Skeletal muscle satellite cell (primary cell): ENCODE data around the gene CPOX.
A peak's percentile ranks its signal among the peaks of the same experiment; 100 is the strongest.
"Not testable (repeated sequence)": the region's sequence is repeated elsewhere in the genome, so short reads cannot be mapped to it uniquely, and the experiment has no call there.

Experiments
- H3K27me3 ChIP-seq: 2 replicates; pipeline ENCODE4 v1.7.0; 2013; ENCODE audit warnings: low read length; ENCODE audit not compliant: control insufficient read depth, insufficient read depth
- H3K36me3 ChIP-seq: 2 replicates; pipeline ENCODE4 v1.7.0; 2013; ENCODE audit warnings: mild to moderate bottlenecking, control low read depth, low read length; ENCODE audit not compliant: insufficient read depth
- H3K4me1 ChIP-seq: 2 replicates; pipeline ENCODE4 v1.7.0; 2013; ENCODE audit warnings: low read length; ENCODE audit not compliant: control insufficient read depth, insufficient read depth
- H3K4me2 ChIP-seq: 2 replicates; pipeline ENCODE4 v1.7.0; 2013; ENCODE audit warnings: mild to moderate bottlenecking, low read length
- H3K4me3 ChIP-seq: 2 replicates; pipeline ENCODE4 v1.7.0; 2013; ENCODE audit warnings: low read length
- H3K9ac ChIP-seq: 2 replicates; pipeline ENCODE4 v1.7.0; 2013; ENCODE audit warnings: mild to moderate bottlenecking, low read depth, low read length, moderate library complexity
- H3K9me3 ChIP-seq: replicated peaks from 2 replicates; pipeline ENCODE4 v1.7.0; 2013; ENCODE audit warnings: mild to moderate bottlenecking, control low read depth, low read length

CPOX gene

GRCh38 chr3:98573181-98573728 lies 20.2 kb downstream of the CPOX start:
- H3K9ac ChIP-seq = no peak overlapping the region
- no peaks in the 10 kb centered on the region for H3K27me3 ChIP-seq
- no peak overlapping the region for H3K4me2 ChIP-seq

GRCh38 chr3:98568402-98568801 lies 25.0 kb downstream of the CPOX start:
- no peak overlapping the region for H3K4me2 ChIP-seq
- H3K27me3 ChIP-seq = no peaks in the 10 kb centered on the region
- H3K36me3 ChIP-seq = no peaks in the 10 kb centered on the region
- peaks cover 21% of the 10 kb centered on the region for H3K4me1 ChIP-seq
- no peaks in the 10 kb centered on the region for H3K9me3 ChIP-seq
- H3K4me3 ChIP-seq = no peak overlapping the region
- no peak overlapping the region for H3K9ac ChIP-seq

More at GRCh38 chr3:98573181-98573728, 20.2 kb downstream of the CPOX start:
- Histone ChIP-seq H3K36me3 (peaks cover 7% of the 10 kb centered on the region), H3K9me3 (no peaks in the 10 kb centered on the region), H3K4me1 (no peaks in the 10 kb centered on the region), H3K4me3 (no peak overlapping the region)

- Histone ChIP-seq H3K4me1 (peaks cover 25% of the 10 kb centered on the region), H3K4me3 (no peak overlapping the region), H3K9ac (no peak overlapping the region), H3K4me2 (no peak overlapping the region), H3K27me3 (no peaks in the 10 kb centered on the region), H3K9me3 (no peaks in the 10 kb centered on the region), H3K36me3 (no peaks in the 10 kb centered on the region)
These were observed 25.6 kb downstream of the CPOX start for GRCh38 chr3:98567666-98568270.

- Histone ChIP-seq H3K4me1 (peaks cover 34% of the 10 kb centered on the region), H3K27me3 (no peaks in the 10 kb centered on the region), H3K9me3 (no peaks in the 10 kb centered on the region), H3K4me2 (no peak overlapping the region), H3K9ac (no peak overlapping the region), H3K36me3 (no peaks in the 10 kb centered on the region), H3K4me3 (no peak overlapping the region)
These were observed 27.6 kb downstream of the CPOX start for GRCh38 chr3:98565843-98566242.

GRCh38 chr3:98565237-98565643 lies 28.2 kb downstream of the CPOX start:
- Histone ChIP-seq H3K4me1 (peaks cover 34% of the 10 kb centered on the region), H3K36me3 (no peaks in the 10 kb centered on the region), H3K4me2 (no peak overlapping the region), H3K9ac (no peak overlapping the region), H3K27me3 (no peaks in the 10 kb centered on the region), H3K9me3 (no peaks in the 10 kb centered on the region), H3K4me3 (no peak overlapping the region)

GRCh38 chr3:98564282-98565005 lies 29.0 kb downstream of the CPOX start:
- H3K4me3 ChIP-seq = no peak overlapping the region
- H3K27me3 ChIP-seq = no peaks in the 10 kb centered on the region
- H3K9ac ChIP-seq = no peak overlapping the region
- no peaks in the 10 kb centered on the region for H3K9me3 ChIP-seq
- H3K4me2 ChIP-seq = no peak overlapping the region
- peaks cover 34% of the 10 kb centered on the region for H3K4me1 ChIP-seq
- no peaks in the 10 kb centered on the region for H3K36me3 ChIP-seq

- H3K9ac ChIP-seq = no peak overlapping the region
- H3K36me3 ChIP-seq = no peaks in the 10 kb centered on the region
- H3K4me2 ChIP-seq = peak overlapping the region; percentile 28
- peaks cover under 1% of the 10 kb centered on the region for H3K27me3 ChIP-seq
- H3K9me3 ChIP-seq = no peaks in the 10 kb centered on the region
- H3K4me1 ChIP-seq = peaks cover 34% of the 10 kb centered on the region
- H3K4me3 ChIP-seq = no peak overlapping the region
These were observed 29.6 kb downstream of the CPOX start for GRCh38 chr3:98563661-98564281.

GRCh38 chr3:98561727-98562521 lies 31.5 kb downstream of the CPOX start:
- Histone ChIP-seq H3K9me3 (no peaks in the 10 kb centered on the region), H3K36me3 (no peaks in the 10 kb centered on the region), H3K9ac (no peak overlapping the region), H3K4me2 (no peak overlapping the region), H3K4me1 (peaks cover 34% of the 10 kb centered on the region), H3K4me3 (no peak overlapping the region), H3K27me3 (peaks cover 15% of the 10 kb centered on the region)

- H3K4me1 ChIP-seq = peaks cover 34% of the 10 kb centered on the region
- no peak overlapping the region for H3K4me3 ChIP-seq
- no peaks in the 10 kb centered on the region for H3K9me3 ChIP-seq
- no peak overlapping the region for H3K9ac ChIP-seq
- no peaks in the 10 kb centered on the region for H3K36me3 ChIP-seq
- no peak overlapping the region for H3K4me2 ChIP-seq
- peaks cover 24% of the 10 kb centered on the region for H3K27me3 ChIP-seq
These were observed 32.5 kb downstream of the CPOX start for GRCh38 chr3:98560911-98561310.

GRCh38 chr3:98559769-98560168 lies 33.6 kb downstream of the CPOX start:
- Histone ChIP-seq H3K4me1 (peaks cover 26% of the 10 kb centered on the region), H3K27me3 (peaks cover 24% of the 10 kb centered on the region)
- not testable (repeated sequence) for H3K9ac ChIP-seq, H3K4me3 ChIP-seq, H3K36me3 ChIP-seq, H3K9me3 ChIP-seq, H3K4me2 ChIP-seq
